ENCODE measurements around the gene RIOK1.
A peak's percentile ranks its signal among the peaks of the same experiment; 100 is the strongest.

Gene RIOK1

GRCh38 chr6:7381092-7381491 lies 8.5 kb upstream of the RIOK1 start:
- ATAC-seq (replicated peaks; ENCODE audit: extremely low read depth, poor library complexity, severe bottlenecking) (no peak), DNase-seq (ENCODE audit: low spot score in 2 of 2) (no peak)
- no peaks in the 10 kb centered on the region for H3K4me1 Mint-ChIP-seq
- H3K36me3 Mint-ChIP-seq (ENCODE audit: insufficient read depth), result no peaks in the 10 kb centered on the region
- H3K4me3 Mint-ChIP-seq, result no peak overlapping the region
- H3K27me3 Mint-ChIP-seq, result peaks cover 13% of the 10 kb centered on the region
- no peaks in the 10 kb centered on the region for H3K9me3 Mint-ChIP-seq
- H3K27ac Mint-ChIP-seq (ENCODE audit: low read depth), result no peak overlapping the region

GRCh38 chr6:7389162-7389450 lies 502 bp upstream of the RIOK1 start:
- no peak for ATAC-seq (replicated peaks; ENCODE audit: extremely low read depth, poor library complexity, severe bottlenecking)

DNA sequence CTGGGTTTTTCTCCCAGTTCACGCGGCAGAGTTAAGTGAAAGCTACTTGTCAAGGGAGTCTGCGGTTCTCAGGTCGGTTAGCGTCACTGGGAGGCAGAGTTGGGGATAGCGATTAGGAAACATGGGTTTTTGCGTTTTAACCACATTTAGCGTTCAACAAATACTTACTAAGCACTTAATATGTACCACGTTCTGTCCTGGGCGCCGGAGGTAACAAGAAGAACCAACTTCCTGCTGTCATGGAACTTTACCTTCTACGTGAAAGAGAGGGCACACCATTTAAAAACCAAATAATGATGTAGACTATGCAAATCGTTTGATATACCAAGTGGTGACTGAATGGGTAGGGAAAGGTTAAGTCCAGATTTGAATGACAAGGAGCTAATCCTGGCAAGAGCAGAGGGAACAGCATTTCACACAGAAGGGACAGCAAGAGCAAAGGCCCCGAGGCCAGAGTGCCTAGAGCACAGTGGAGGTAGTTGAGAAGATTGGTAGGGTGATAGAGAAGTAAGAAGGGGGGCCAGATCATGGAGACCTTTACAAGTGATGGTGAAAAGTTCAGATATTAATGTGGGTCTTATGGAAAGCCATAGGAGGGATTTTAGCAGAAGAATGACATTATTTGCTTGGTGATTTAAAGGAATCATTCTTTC lies 744 bp downstream of the RIOK1 start:
- H3K4me1 Mint-ChIP-seq, result peaks cover 49% of the 10 kb centered on the region
- no peaks in the 10 kb centered on the region for H3K9me3 Mint-ChIP-seq
- no peaks in the 10 kb centered on the region for H3K27me3 Mint-ChIP-seq
- ATAC-seq (replicated peaks; ENCODE audit: extremely low read depth, poor library complexity, severe bottlenecking) (peak; percentile 31), DNase-seq (ENCODE audit: low spot score in 2 of 2) (no peak)
- peaks cover 31% of the 10 kb centered on the region for H3K36me3 Mint-ChIP-seq (ENCODE audit: insufficient read depth)
- H3K4me3 Mint-ChIP-seq, result peak overlapping the region; percentile 83
- peak overlapping the region; percentile 86 for H3K27ac Mint-ChIP-seq (ENCODE audit: low read depth)

More at GRCh38 chr6:7389162-7389450, 502 bp upstream of the RIOK1 start:
- no peaks in the 10 kb centered on the region for H3K9me3 Mint-ChIP-seq
- no peak for DNase-seq (ENCODE audit: low spot score in 2 of 2)
- H3K4me3 Mint-ChIP-seq, result peak overlapping the region; percentile 83
- H3K4me1 Mint-ChIP-seq, result peaks cover 49% of the 10 kb centered on the region
- peaks cover 18% of the 10 kb centered on the region for H3K36me3 Mint-ChIP-seq (ENCODE audit: insufficient read depth)
- H3K27me3 Mint-ChIP-seq, result no peaks in the 10 kb centered on the region
- peak overlapping the region; percentile 86 for H3K27ac Mint-ChIP-seq (ENCODE audit: low read depth)

DNA sequence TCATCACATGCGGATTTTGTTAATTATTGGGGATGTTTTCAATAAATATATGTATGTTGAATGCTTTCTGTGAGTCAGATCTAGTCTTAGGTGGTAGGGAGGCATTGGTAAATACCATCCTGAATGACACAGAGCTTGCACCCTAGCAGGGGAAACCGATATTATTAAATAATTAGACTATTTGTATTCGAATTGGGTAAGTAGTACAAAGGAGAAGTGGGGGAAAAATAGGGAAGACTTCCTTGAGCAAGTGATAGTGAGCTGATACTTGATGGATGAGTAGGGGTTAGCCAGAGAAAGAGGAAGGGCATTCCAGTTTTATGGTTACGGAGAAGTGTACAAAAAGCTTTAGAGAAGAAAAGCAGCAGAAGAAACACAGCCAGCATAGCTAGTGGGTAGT lies 1.5 kb downstream of the RIOK1 start:
- H3K4me3 Mint-ChIP-seq, result peak overlapping the region; percentile 83
- ATAC-seq (replicated peaks; ENCODE audit: extremely low read depth, poor library complexity, severe bottlenecking) (no peak), DNase-seq (ENCODE audit: low spot score in 2 of 2) (no peak)
- no peaks in the 10 kb centered on the region for H3K9me3 Mint-ChIP-seq
- peaks cover 49% of the 10 kb centered on the region for H3K4me1 Mint-ChIP-seq
- peaks cover 38% of the 10 kb centered on the region for H3K36me3 Mint-ChIP-seq (ENCODE audit: insufficient read depth)
- no peaks in the 10 kb centered on the region for H3K27me3 Mint-ChIP-seq
- peak overlapping the region; percentile 86 for H3K27ac Mint-ChIP-seq (ENCODE audit: low read depth)

DNA sequence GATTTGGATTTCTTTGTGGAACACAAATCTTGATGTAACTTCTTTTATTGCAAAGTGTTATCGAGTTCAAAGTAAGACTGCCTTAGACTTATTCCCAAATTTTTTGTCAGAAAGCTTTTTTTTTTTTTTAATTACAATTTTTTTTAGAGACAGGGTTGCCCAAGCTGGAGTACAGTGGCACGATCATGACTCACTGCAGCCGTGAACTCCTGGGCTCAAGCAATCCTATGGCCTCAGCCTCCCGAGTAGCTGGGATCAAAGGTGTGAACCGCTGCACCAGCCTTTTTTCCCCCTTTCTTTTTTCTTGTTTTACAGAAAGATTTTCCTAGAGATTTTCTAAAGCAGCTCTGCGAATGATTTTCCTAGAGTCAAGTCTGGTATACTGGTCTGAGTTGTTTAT lies 2.8 kb downstream of the RIOK1 start:
- Mint-ChIP-seq H3K4me3 (no peak overlapping the region), H3K9me3 (no peaks in the 10 kb centered on the region), H3K27me3 (no peaks in the 10 kb centered on the region), H3K4me1 (peaks cover 49% of the 10 kb centered on the region), H3K27ac (ENCODE audit: low read depth) (no peak overlapping the region), H3K36me3 (ENCODE audit: insufficient read depth) (peaks cover 44% of the 10 kb centered on the region)
- ATAC-seq (replicated peaks; ENCODE audit: extremely low read depth, poor library complexity, severe bottlenecking) (no peak), DNase-seq (ENCODE audit: low spot score in 2 of 2) (no peak)

DNA sequence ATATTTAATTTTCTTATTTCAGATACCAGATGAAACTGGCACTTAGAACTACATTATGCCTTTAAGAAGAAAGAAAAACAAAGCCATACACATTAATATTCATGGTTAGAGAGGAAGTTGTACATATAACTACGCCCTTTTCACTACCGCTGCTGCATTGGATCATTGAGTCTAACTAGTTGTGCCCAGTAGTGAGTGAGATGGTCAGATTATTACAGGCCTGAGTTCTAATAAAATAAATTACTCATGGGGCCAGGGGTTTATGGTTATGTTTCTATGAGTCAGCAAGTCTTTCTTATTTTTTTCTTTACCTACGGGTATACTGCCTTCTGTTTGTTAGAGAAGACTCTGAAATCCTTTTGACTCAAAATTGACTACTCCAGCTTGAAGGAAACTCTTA lies 11.5 kb downstream of the RIOK1 start:
- no peaks in the 10 kb centered on the region for H3K9me3 Mint-ChIP-seq
- H3K27me3 Mint-ChIP-seq, result no peaks in the 10 kb centered on the region
- no peaks in the 10 kb centered on the region for H3K4me1 Mint-ChIP-seq
- H3K27ac Mint-ChIP-seq (ENCODE audit: low read depth), result no peak overlapping the region
- DNase-seq (ENCODE audit: low spot score in 2 of 2) (no peak), ATAC-seq (replicated peaks; ENCODE audit: extremely low read depth, poor library complexity, severe bottlenecking) (no peak)
- peaks cover 65% of the 10 kb centered on the region for H3K36me3 Mint-ChIP-seq (ENCODE audit: insufficient read depth)
- no peak overlapping the region for H3K4me3 Mint-ChIP-seq

DNA sequence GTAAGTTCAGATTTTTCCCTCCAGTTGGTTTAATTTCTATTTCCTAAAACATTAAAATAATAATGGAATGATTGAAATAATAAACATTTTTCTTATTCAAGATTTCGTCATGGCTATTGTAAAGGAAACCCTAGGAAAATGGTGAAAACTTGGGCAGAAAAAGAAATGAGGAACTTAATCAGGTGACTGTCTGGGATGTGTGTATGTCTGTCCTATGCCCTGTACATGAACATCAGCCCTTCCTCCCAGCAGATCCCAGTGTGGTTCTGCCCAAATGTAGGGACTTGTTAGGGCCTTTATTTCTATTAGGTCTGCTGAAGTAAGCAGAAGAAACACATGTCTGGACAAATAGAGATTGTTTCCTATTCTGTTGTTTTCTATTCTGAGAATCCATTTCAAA lies 13.1 kb downstream of the RIOK1 start:
- no peak for DNase-seq (ENCODE audit: low spot score in 2 of 2)
- Mint-ChIP-seq H3K27me3 (no peaks in the 10 kb centered on the region), H3K9me3 (no peaks in the 10 kb centered on the region), H3K27ac (ENCODE audit: low read depth) (no peak overlapping the region), H3K36me3 (ENCODE audit: insufficient read depth) (peaks cover 66% of the 10 kb centered on the region), H3K4me1 (no peaks in the 10 kb centered on the region), H3K4me3 (no peak overlapping the region)
- no peak for ATAC-seq (replicated peaks; ENCODE audit: extremely low read depth, poor library complexity, severe bottlenecking)

DNA sequence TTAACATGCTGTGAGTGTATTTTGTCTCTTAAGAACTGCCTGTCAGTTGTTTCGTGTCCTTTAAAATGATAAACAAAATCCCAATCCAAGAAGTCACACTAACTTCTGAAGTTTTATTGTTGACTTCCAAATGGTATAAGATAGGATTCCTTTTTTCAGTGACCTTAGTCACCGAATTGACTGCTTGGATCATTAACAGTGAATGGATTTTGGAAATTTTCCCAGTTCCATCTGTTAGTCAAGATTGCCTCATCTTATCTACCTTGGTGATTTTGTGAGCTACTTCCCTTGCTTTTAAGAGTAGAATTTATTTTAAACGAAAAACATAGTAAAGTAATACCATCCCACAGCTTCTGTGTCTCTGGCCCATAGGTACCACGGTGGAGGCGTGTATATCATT lies 14.9 kb downstream of the RIOK1 start:
- no peak for ATAC-seq (replicated peaks; ENCODE audit: extremely low read depth, poor library complexity, severe bottlenecking)
- no peaks in the 10 kb centered on the region for H3K9me3 Mint-ChIP-seq
- DNase-seq (ENCODE audit: low spot score in 2 of 2), result no peak
- peaks cover 72% of the 10 kb centered on the region for H3K36me3 Mint-ChIP-seq (ENCODE audit: insufficient read depth)
- no peak overlapping the region for H3K4me3 Mint-ChIP-seq
- no peaks in the 10 kb centered on the region for H3K4me1 Mint-ChIP-seq
- no peak overlapping the region for H3K27ac Mint-ChIP-seq (ENCODE audit: low read depth)
- no peaks in the 10 kb centered on the region for H3K27me3 Mint-ChIP-seq

DNA sequence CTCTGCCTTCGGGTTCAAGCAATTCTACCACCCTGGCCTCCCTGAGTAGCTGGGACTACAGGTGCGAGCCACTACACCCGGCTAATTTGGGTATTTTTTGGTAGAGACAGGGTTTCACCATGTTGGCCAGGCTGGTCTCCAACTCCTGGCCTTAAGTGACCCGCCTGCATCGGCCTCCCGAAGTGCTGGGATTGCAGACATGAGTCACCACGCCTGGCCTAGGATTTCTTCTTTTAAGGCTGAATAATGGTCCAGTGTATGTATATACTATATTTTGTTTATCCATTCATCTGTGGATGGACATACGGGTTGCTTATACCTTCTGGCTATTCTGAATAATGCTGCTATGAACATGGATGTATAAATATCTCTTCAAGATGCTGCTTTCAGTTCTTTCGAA lies 17.1 kb downstream of the RIOK1 start:
- no peak overlapping the region for H3K27ac Mint-ChIP-seq (ENCODE audit: low read depth)
- DNase-seq (ENCODE audit: low spot score in 2 of 2) (no peak), ATAC-seq (replicated peaks; ENCODE audit: extremely low read depth, poor library complexity, severe bottlenecking) (no peak)
- H3K4me3 Mint-ChIP-seq, result no peak overlapping the region
- H3K27me3 Mint-ChIP-seq, result no peaks in the 10 kb centered on the region
- H3K36me3 Mint-ChIP-seq (ENCODE audit: insufficient read depth), result peaks cover 76% of the 10 kb centered on the region
- H3K9me3 Mint-ChIP-seq, result no peaks in the 10 kb centered on the region
- no peaks in the 10 kb centered on the region for H3K4me1 Mint-ChIP-seq

DNA sequence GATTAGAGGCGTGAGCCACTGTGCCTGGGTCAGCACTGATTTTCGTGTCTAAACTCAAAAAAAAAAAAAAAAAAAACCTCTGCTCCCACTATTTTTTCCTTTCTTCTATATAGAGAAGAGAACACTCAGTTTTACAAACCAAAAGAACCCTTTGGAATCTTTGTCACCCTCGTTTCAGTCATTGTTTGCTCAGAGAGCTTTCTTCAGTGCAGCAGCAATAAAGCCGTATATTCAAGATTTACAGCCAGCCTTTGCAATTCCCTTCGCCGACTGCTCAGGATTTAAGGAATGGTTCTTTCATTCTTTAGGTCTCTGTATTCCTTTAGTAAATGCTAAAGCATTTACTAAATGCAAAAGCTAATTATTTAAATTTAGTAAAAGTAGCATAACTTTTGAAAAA lies 20.1 kb downstream of the RIOK1 start:
- H3K4me3 Mint-ChIP-seq, result no peak overlapping the region
- ATAC-seq (replicated peaks; ENCODE audit: extremely low read depth, poor library complexity, severe bottlenecking) (no peak), DNase-seq (ENCODE audit: low spot score in 2 of 2) (no peak)
- H3K4me1 Mint-ChIP-seq, result no peaks in the 10 kb centered on the region
- H3K9me3 Mint-ChIP-seq, result no peaks in the 10 kb centered on the region
- H3K27me3 Mint-ChIP-seq, result no peaks in the 10 kb centered on the region
- no peak overlapping the region for H3K27ac Mint-ChIP-seq (ENCODE audit: low read depth)
- H3K36me3 Mint-ChIP-seq (ENCODE audit: insufficient read depth), result peaks cover 78% of the 10 kb centered on the region

- ATAC-seq (replicated peaks; ENCODE audit: extremely low read depth, poor library complexity, severe bottlenecking), result no peak
- no peaks in the 10 kb centered on the region for H3K4me1 Mint-ChIP-seq
- no peaks in the 10 kb centered on the region for H3K27me3 Mint-ChIP-seq
- no peak overlapping the region for H3K4me3 Mint-ChIP-seq
- no peak for DNase-seq (ENCODE audit: low spot score in 2 of 2)
- H3K36me3 Mint-ChIP-seq (ENCODE audit: insufficient read depth), result peaks cover 77% of the 10 kb centered on the region
- H3K9me3 Mint-ChIP-seq, result no peaks in the 10 kb centered on the region
- no peak overlapping the region for H3K27ac Mint-ChIP-seq (ENCODE audit: low read depth)
These were observed 21.2 kb downstream of the RIOK1 start for GRCh38 chr6:7410851-7411250.

- DNase-seq (ENCODE audit: low spot score in 2 of 2), result no peak
- Mint-ChIP-seq H3K4me3 (no peak overlapping the region), H3K36me3 (ENCODE audit: insufficient read depth) (peaks cover 78% of the 10 kb centered on the region), H3K9me3 (no peaks in the 10 kb centered on the region), H3K27ac (ENCODE audit: low read depth) (no peak overlapping the region), H3K27me3 (no peaks in the 10 kb centered on the region), H3K4me1 (no peaks in the 10 kb centered on the region)
- no peak for ATAC-seq (replicated peaks; ENCODE audit: extremely low read depth, poor library complexity, severe bottlenecking)
These were observed 21.7 kb downstream of the RIOK1 start for GRCh38 chr6:7411328-7411727.

GRCh38 chr6:7413151-7413823 lies 23.7 kb downstream of the RIOK1 start:
- H3K27me3 Mint-ChIP-seq, result no peaks in the 10 kb centered on the region
- no peaks in the 10 kb centered on the region for H3K4me1 Mint-ChIP-seq
- no peaks in the 10 kb centered on the region for H3K9me3 Mint-ChIP-seq
- H3K4me3 Mint-ChIP-seq, result no peak overlapping the region
- peaks cover 75% of the 10 kb centered on the region for H3K36me3 Mint-ChIP-seq (ENCODE audit: insufficient read depth)
- no peak overlapping the region for H3K27ac Mint-ChIP-seq (ENCODE audit: low read depth)
- DNase-seq (ENCODE audit: low spot score in 2 of 2) (no peak), ATAC-seq (replicated peaks; ENCODE audit: extremely low read depth, poor library complexity, severe bottlenecking) (no peak)

Measured in central memory CD8-positive, alpha-beta T cell (primary cell).